Fibroblast of lung (primary cell): ENCODE measurements around the gene ASH1L.
A peak's percentile ranks its signal among the peaks of the same experiment; 100 is the strongest.

Experiments
- EZH2 ChIP-seq: IDR thresholded peaks from 2 replicates; pipeline ENCODE4 v1.5.1; 2012; ENCODE audit warnings: low read length, control low read depth, mild to moderate bottlenecking; ENCODE audit errors: missing control alignments
- TF ChIP-seq, protein P1 (sequence below), 2 donors: IDR thresholded peaks in 1 of 2; conservative IDR thresholded peaks in 1 of 2; 1 replicate in 1 of 2; 2 replicates in 1 of 2; pipeline ENCODE4 v1.5.1; 2011 to 2012; ENCODE audit warnings: low read length in 2 of 2, control low read depth in 1 of 2, inconsistent platforms in 1 of 2, low read depth in 1 of 2, mild to moderate bottlenecking in 1 of 2

GRCh38 chr1:155324717-155325602, 237.6 kb downstream of the ASH1L start:
- TF ChIP-seq EZH2 = no peak
- TF ChIP-seq, protein P1, sequence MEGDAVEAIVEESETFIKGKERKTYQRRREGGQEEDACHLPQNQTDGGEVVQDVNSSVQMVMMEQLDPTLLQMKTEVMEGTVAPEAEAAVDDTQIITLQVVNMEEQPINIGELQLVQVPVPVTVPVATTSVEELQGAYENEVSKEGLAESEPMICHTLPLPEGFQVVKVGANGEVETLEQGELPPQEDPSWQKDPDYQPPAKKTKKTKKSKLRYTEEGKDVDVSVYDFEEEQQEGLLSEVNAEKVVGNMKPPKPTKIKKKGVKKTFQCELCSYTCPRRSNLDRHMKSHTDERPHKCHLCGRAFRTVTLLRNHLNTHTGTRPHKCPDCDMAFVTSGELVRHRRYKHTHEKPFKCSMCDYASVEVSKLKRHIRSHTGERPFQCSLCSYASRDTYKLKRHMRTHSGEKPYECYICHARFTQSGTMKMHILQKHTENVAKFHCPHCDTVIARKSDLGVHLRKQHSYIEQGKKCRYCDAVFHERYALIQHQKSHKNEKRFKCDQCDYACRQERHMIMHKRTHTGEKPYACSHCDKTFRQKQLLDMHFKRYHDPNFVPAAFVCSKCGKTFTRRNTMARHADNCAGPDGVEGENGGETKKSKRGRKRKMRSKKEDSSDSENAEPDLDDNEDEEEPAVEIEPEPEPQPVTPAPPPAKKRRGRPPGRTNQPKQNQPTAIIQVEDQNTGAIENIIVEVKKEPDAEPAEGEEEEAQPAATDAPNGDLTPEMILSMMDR (conservative IDR thresholded peaks at IDR 0.05 in 1 of 2, IDR thresholded peaks at IDR 0.05 in 1 of 2; ENCODE audit: low read depth in 1 of 2, low read length in 2 of 2) = peak; percentile 3 to 49
